Activated CD8-positive, alpha-beta memory T cell treated with anti-CD3 and anti-CD28 coated beads, Interleukin-2, amount 50 U/mL, for 4 hours (primary cell): Measurements from ENCODE around the gene HOXC13.

Experiments used
- DNase-seq: peaks from one replicate; pipeline ENCODE4 v3.0.0-alpha.2; 2020

HOXC13 gene

DNA sequence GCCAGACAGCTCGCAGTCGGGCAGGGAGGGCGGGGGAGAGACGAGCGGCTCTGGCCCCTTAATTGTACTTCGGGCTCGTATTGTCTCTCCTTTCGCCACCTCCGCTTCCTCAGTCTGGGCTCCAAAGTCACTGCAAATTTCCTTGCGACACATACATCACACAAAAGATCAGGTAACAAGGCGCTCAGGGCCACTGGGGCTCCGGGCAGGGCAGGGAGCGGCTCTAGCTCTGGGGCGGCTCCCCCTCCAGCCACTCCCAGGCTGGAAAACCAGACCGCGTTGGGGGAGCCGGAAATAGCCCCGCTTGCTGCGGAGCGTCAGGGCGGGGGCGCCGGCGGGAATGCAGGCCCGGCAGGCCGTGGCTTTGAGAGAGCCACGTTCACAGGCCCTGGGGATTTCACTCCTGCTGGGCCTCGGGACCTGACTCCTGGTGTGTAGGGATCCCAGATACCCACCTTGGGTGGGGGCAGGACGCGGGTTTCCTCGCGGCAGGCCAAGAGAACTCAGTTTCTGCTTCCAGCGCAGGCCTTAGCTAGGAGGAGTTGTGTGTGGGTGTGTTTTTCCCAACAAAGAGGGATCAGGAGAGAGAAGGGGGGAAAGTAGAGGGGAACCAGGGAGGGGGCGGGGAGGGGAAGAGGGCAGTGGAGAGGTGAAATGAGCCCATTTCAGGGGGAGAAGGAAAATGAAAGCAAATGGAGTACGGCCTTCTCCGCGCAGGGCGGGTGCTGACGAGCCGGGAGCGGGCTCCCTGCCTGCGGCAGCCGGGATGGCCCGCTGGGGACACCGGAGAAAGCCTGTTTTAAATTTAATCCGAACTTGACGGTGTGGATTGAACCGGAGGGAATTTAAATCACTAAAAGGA is 57.0 kb downstream of the HOXC13 start:
- no peak for DNase-seq
